Measurements from ENCODE around the gene HSPD1.

HSPD1 gene

GRCh38 chr2:197499594-197500502 is at the start of gene HSPD1, which contains the start of gene HSPE1:
Gene HSPD1, minus strand, starts transcription at chr2:197499840. Its CDS starts 992 bp downstream, at chr2:197498848.
Gene HSPE1, plus strand, starts transcription at chr2:197500379. Its CDS starts 58 bp downstream, at chr2:197500437.
- DNase-seq (ENCODE audit: low spot score) = peak; percentile 100

- no peak for DNase-seq (ENCODE audit: low spot score)
Observed at GRCh38 chr2:197548582-197548981, 48.9 kb upstream of the HSPD1 start.

- no peak for DNase-seq (ENCODE audit: low spot score)
Observed at GRCh38 chr2:197547163-197547900, 47.7 kb upstream of the HSPD1 start.

GRCh38 chr2:197543206-197543605 is 43.6 kb upstream of the HSPD1 start:
- DNase-seq (ENCODE audit: low spot score) = no peak

- DNase-seq (ENCODE audit: low spot score) = no peak
Observed at GRCh38 chr2:197539734-197540133, 40.1 kb upstream of the HSPD1 start.

GRCh38 chr2:197538412-197538811 is 38.8 kb upstream of the HSPD1 start:
- DNase-seq (ENCODE audit: low spot score) = no peak

- no peak for DNase-seq (ENCODE audit: low spot score)
Observed at GRCh38 chr2:197517150-197517549, 17.5 kb upstream of the HSPD1 start.

GRCh38 chr2:197516393-197516761 is 16.7 kb upstream of the HSPD1 start:
- DNase-seq (ENCODE audit: low spot score) = peak; percentile 58

GRCh38 chr2:197515739-197516392 is 16.2 kb upstream of the HSPD1 start, which contains the start of gene MOB4:
Gene MOB4, plus strand, starts transcription at chr2:197516066. Its CDS starts 21 bp downstream, at chr2:197516087.
- peak; percentile 96 for DNase-seq (ENCODE audit: low spot score)

- DNase-seq (ENCODE audit: low spot score) = no peak
Observed at GRCh38 chr2:197515315-197515738, 15.7 kb upstream of the HSPD1 start.

- DNase-seq (ENCODE audit: low spot score) = peak; percentile 25
Observed at GRCh38 chr2:197514754-197515153, 15.1 kb upstream of the HSPD1 start.

- DNase-seq (ENCODE audit: low spot score) = no peak
Observed at GRCh38 chr2:197513915-197514314, 14.3 kb upstream of the HSPD1 start.

- no peak for DNase-seq (ENCODE audit: low spot score)
Observed at GRCh38 chr2:197506658-197507057, 7.0 kb upstream of the HSPD1 start.

GRCh38 chr2:197504512-197504911 is 4.9 kb upstream of the HSPD1 start:
- no peak for DNase-seq (ENCODE audit: low spot score)

GRCh38 chr2:197504000-197504399 is 4.4 kb upstream of the HSPD1 start:
- DNase-seq (ENCODE audit: low spot score) = no peak

- no peak for DNase-seq (ENCODE audit: low spot score)
Observed at GRCh38 chr2:197502685-197503084, 3.0 kb upstream of the HSPD1 start.

GRCh38 chr2:197502201-197502600 is 2.6 kb upstream of the HSPD1 start:
- no peak for DNase-seq (ENCODE audit: low spot score)

- no peak for DNase-seq (ENCODE audit: low spot score)
Observed at GRCh38 chr2:197500503-197501131, 977 bp upstream of the HSPD1 start.

- peak; percentile 73 for DNase-seq (ENCODE audit: low spot score)
Observed at GRCh38 chr2:197498937-197499593, 575 bp downstream of the HSPD1 start.

GRCh38 chr2:197498235-197498936 is 1.3 kb downstream of the HSPD1 start:
- DNase-seq (ENCODE audit: low spot score) = no peak

GRCh38 chr2:197497326-197497725 is 2.3 kb downstream of the HSPD1 start:
- DNase-seq (ENCODE audit: low spot score) = no peak

Data from kidney tubule cell (primary cell).